ENCODE results near the gene ZMAT5.

ZMAT5 gene

DNA sequence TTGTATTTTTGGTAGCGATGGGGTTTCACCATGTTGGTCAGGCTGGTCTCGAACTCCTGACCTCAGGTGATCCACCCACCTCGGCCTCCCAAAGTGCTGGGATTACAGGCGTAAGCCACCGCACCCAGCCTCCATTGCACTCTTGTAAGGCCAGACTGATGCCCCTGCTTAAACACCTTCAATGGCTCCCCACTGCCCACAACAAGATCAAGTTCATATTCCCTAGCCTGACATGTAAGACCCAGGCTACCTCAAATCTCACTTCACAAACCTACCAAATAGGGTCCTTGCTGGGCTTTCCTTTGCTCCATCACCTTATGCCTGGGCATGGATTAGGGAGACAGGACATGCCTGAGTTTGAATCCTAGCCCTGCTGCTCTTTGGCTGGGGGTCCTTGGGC lies 13.4 kb upstream of the ZMAT5 start:
- H3K36me3 ChIP-seq (ENCODE audit: insufficient read depth, low read length), result no peaks in the 10 kb centered on the region
- H3K27me3 ChIP-seq (ENCODE audit: insufficient read depth, low read length, poor library complexity), result no peaks in the 10 kb centered on the region
- TF ChIP-seq, protein P1, sequence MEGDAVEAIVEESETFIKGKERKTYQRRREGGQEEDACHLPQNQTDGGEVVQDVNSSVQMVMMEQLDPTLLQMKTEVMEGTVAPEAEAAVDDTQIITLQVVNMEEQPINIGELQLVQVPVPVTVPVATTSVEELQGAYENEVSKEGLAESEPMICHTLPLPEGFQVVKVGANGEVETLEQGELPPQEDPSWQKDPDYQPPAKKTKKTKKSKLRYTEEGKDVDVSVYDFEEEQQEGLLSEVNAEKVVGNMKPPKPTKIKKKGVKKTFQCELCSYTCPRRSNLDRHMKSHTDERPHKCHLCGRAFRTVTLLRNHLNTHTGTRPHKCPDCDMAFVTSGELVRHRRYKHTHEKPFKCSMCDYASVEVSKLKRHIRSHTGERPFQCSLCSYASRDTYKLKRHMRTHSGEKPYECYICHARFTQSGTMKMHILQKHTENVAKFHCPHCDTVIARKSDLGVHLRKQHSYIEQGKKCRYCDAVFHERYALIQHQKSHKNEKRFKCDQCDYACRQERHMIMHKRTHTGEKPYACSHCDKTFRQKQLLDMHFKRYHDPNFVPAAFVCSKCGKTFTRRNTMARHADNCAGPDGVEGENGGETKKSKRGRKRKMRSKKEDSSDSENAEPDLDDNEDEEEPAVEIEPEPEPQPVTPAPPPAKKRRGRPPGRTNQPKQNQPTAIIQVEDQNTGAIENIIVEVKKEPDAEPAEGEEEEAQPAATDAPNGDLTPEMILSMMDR (IDR thresholded peaks at IDR 0.05; ENCODE audit: borderline replicate concordance, extremely low read depth, low read length, poor library complexity, severe bottlenecking), result no peak
- no peak for TF ChIP-seq EZH2 (IDR thresholded peaks at IDR 0.05; ENCODE audit: borderline replicate concordance, low read depth, low read length, severe bottlenecking)
- H3K9me3 ChIP-seq (ENCODE audit: insufficient read depth, low read length, severe bottlenecking), result no peaks in the 10 kb centered on the region
- H3K4me1 ChIP-seq (ENCODE audit: insufficient read depth, low read length), result no peaks in the 10 kb centered on the region
- no peak overlapping the region for H3K4me2 ChIP-seq (ENCODE audit: insufficient read depth, low read length)
- H3K4me3 ChIP-seq (ENCODE audit: low read depth in 1 of 2, low read length in 2 of 2), result no peak overlapping the region
- no peak for ATAC-seq (ENCODE audit: insufficient read depth, low read depth)
- no peak overlapping the region for H2AFZ ChIP-seq (ENCODE audit: low read depth, low read length)
- no peak for DNase-seq
- no peak overlapping the region for H3K27ac ChIP-seq (ENCODE audit: low read length)
- no peaks in the 10 kb centered on the region for H3K79me2 ChIP-seq (ENCODE audit: insufficient read depth, low read length)
- H4K20me1 ChIP-seq (ENCODE audit: insufficient read depth, low read length), result no peaks in the 10 kb centered on the region
- no peak overlapping the region for H3K9ac ChIP-seq (ENCODE audit: low read depth, low read length)

- Histone ChIP-seq H3K27me3 (ENCODE audit: insufficient read depth, low read length, poor library complexity) (no peaks in the 10 kb centered on the region), H3K27ac (ENCODE audit: low read length) (no peak overlapping the region), H3K4me2 (ENCODE audit: insufficient read depth, low read length) (no peak overlapping the region), H3K9ac (ENCODE audit: low read depth, low read length) (no peak overlapping the region), H4K20me1 (ENCODE audit: insufficient read depth, low read length) (peaks cover 2% of the 10 kb centered on the region; the same call in 1 of the 2 replicates), H3K79me2 (ENCODE audit: insufficient read depth, low read length) (peaks cover 10% of the 10 kb centered on the region), H2AFZ (ENCODE audit: low read depth, low read length) (no peak overlapping the region), H3K9me3 (ENCODE audit: insufficient read depth, low read length, severe bottlenecking) (no peaks in the 10 kb centered on the region), H3K4me1 (ENCODE audit: insufficient read depth, low read length) (peaks cover 6% of the 10 kb centered on the region), H3K36me3 (ENCODE audit: insufficient read depth, low read length) (peaks cover 17% of the 10 kb centered on the region), H3K4me3 (ENCODE audit: low read depth in 1 of 2, low read length in 2 of 2) (no peak overlapping the region)
- no peak for TF ChIP-seq EZH2 (IDR thresholded peaks at IDR 0.05; ENCODE audit: borderline replicate concordance, low read depth, low read length, severe bottlenecking)
- TF ChIP-seq, protein P1 (IDR thresholded peaks at IDR 0.05; ENCODE audit: borderline replicate concordance, extremely low read depth, low read length, poor library complexity, severe bottlenecking), result no peak
- DNase-seq, result no peak
- no peak for ATAC-seq (ENCODE audit: insufficient read depth, low read depth)
Observed at GRCh38 chr22:29773233-29773632, 6.4 kb upstream of the ZMAT5 start.

DNA sequence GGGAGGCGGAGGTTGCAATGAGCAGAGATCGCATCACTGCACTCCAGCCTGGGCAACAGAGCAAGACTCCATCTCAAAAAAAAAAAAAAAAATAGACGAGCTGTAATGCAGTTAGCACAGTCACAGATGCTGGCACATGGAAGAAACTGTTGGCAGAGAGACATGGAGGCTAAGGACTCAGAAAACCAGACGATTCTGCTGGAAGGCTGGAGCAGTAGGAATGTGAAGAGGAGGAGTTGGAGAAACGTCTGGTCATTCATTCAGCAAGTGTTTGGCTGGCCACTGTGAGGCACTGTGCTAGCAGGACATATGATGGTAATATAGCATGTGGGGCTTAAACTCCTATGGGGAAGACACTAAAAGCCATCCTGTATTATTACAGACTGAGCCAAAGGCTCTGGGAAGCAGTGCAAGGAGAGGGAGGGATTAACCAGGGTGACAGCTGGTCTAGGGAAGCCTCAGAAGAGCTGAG lies 5.4 kb upstream of the ZMAT5 start:
- Histone ChIP-seq H4K20me1 (ENCODE audit: insufficient read depth, low read length) (peaks cover 6% of the 10 kb centered on the region; the same call in 1 of the 2 replicates), H3K36me3 (ENCODE audit: insufficient read depth, low read length) (peaks cover 20% of the 10 kb centered on the region), H3K4me2 (ENCODE audit: insufficient read depth, low read length) (no peak overlapping the region), H3K9me3 (ENCODE audit: insufficient read depth, low read length, severe bottlenecking) (no peaks in the 10 kb centered on the region), H3K4me3 (ENCODE audit: low read depth in 1 of 2, low read length in 2 of 2) (no peak overlapping the region), H3K27ac (ENCODE audit: low read length) (no peak overlapping the region), H3K4me1 (ENCODE audit: insufficient read depth, low read length) (peaks cover 12% of the 10 kb centered on the region), H3K79me2 (ENCODE audit: insufficient read depth, low read length) (peaks cover 20% of the 10 kb centered on the region), H3K27me3 (ENCODE audit: insufficient read depth, low read length, poor library complexity) (no peaks in the 10 kb centered on the region), H3K9ac (ENCODE audit: low read depth, low read length) (no peak overlapping the region), H2AFZ (ENCODE audit: low read depth, low read length) (no peak overlapping the region)
- no peak for ATAC-seq (ENCODE audit: insufficient read depth, low read depth)
- TF ChIP-seq EZH2 (IDR thresholded peaks at IDR 0.05; ENCODE audit: borderline replicate concordance, low read depth, low read length, severe bottlenecking), result no peak
- TF ChIP-seq, protein P1 (IDR thresholded peaks at IDR 0.05; ENCODE audit: borderline replicate concordance, extremely low read depth, low read length, poor library complexity, severe bottlenecking), result peak; percentile 44
- no peak for DNase-seq

Measured in DND-41 (cell line).